SK-N-SH treated with all-trans-retinoic acid at 6 μM for 48 hours (cell line): ENCODE data around the gene SURF2.

Experiments
- ATAC-seq: fragments of 200-7000 bp; cut with Tn5 transposase; 3 replicates; pipeline ENCODE4 v1.9.1; 2020; ENCODE audit warnings: mild to moderate bottlenecking, moderate library complexity
- ARNTL ChIP-seq: fragments of 450-650 bp; formaldehyde crosslinking; IDR thresholded peaks from 2 replicates; pipeline ENCODE4 v1.5.0; 2020; ENCODE audit warnings: low read depth, mild to moderate bottlenecking, moderate library complexity, borderline replicate concordance
- BACH2 ChIP-seq: fragments of 250-450 bp; sonication (Bioruptor Pico); IDR thresholded peaks from 2 replicates; pipeline ENCODE4 v1.9.0; 2021; ENCODE audit warnings: mild to moderate bottlenecking, borderline replicate concordance
- CSDC2 ChIP-seq: fragments of 250-450 bp; sonication (Bioruptor Pico); IDR thresholded peaks from 2 replicates; pipeline ENCODE4 v1.5.0; 2020; ENCODE audit warnings: mild to moderate bottlenecking, moderate library complexity
- ESRRG ChIP-seq: fragments of 250-450 bp; sonication (Bioruptor Pico); IDR thresholded peaks from 2 replicates; pipeline ENCODE4 v1.6.1; 2021; ENCODE audit warnings: mild to moderate bottlenecking
- GLIS3 ChIP-seq: fragments of 250-450 bp; sonication (Bioruptor Pico); IDR thresholded peaks from 2 replicates; pipeline ENCODE4 v1.5.0; 2020; ENCODE audit warnings: mild to moderate bottlenecking, moderate library complexity
- ISL1 ChIP-seq: fragments of 250-450 bp; sonication (Bioruptor Pico); IDR thresholded peaks from 2 replicates; pipeline ENCODE4 v2.1.2; 2022; ENCODE audit warnings: mild to moderate bottlenecking, moderate library complexity
- OSR1 ChIP-seq: fragments of 250-450 bp; sonication (Bioruptor Pico); IDR thresholded peaks from 2 replicates; pipeline ENCODE4 v1.8.0; 2022; ENCODE audit warnings: moderate library complexity, mild to moderate bottlenecking, inconsistent platforms
- PPARA ChIP-seq: fragments of 250-450 bp; sonication (Bioruptor Pico); IDR thresholded peaks from 2 replicates; pipeline ENCODE4 v1.5.0; 2020; ENCODE audit warnings: mild to moderate bottlenecking, borderline replicate concordance
- RARB ChIP-seq: fragments of 250-450 bp; sonication (Bioruptor Pico); IDR thresholded peaks from 2 replicates; pipeline ENCODE4 v1.8.0; 2021; ENCODE audit warnings: mild to moderate bottlenecking, moderate library complexity
- SNAI2 ChIP-seq: fragments of 250-450 bp; sonication (Bioruptor Pico); IDR thresholded peaks from 2 replicates; pipeline ENCODE4 v1.5.0; 2020; ENCODE audit warnings: mild to moderate bottlenecking, moderate library complexity
- TCF4 ChIP-seq: fragments of 250-450 bp; sonication (Bioruptor Pico); IDR thresholded peaks from 2 replicates; pipeline ENCODE4 v1.8.0; 2021; ENCODE audit warnings: mild to moderate bottlenecking, moderate library complexity, borderline replicate concordance
- TOX ChIP-seq: fragments of 250-450 bp; sonication (Bioruptor Pico); IDR thresholded peaks from 2 replicates; pipeline ENCODE4 v1.8.0; 2021; ENCODE audit warnings: mild to moderate bottlenecking, moderate library complexity, borderline replicate concordance
- ZC3H10 ChIP-seq: fragments of 250-450 bp; sonication (Bioruptor Pico); IDR thresholded peaks from 2 replicates; pipeline ENCODE4 v1.5.1; 2021; ENCODE audit warnings: mild to moderate bottlenecking, moderate library complexity
- ZFP30 ChIP-seq: fragments of 450-650 bp; formaldehyde crosslinking; IDR thresholded peaks from 2 replicates; pipeline ENCODE4 v1.5.0; 2022; ENCODE audit warnings: mild to moderate bottlenecking, moderate library complexity
- ZNF565 ChIP-seq: fragments of 450-650 bp; formaldehyde crosslinking; conservative IDR thresholded peaks from 2 replicates; pipeline ENCODE4 v1.5.0; 2020; ENCODE audit warnings: low read depth, mild to moderate bottlenecking, moderate library complexity
- ZNF70 ChIP-seq: fragments of 450-650 bp; formaldehyde crosslinking; IDR thresholded peaks from 2 replicates; pipeline ENCODE4 v1.5.0; 2020; ENCODE audit warnings: mild to moderate bottlenecking, moderate library complexity
- ZNF8 ChIP-seq: fragments of 450-650 bp; formaldehyde crosslinking; IDR thresholded peaks from 2 replicates; pipeline ENCODE4 v1.5.0; 2020; ENCODE audit warnings: mild to moderate bottlenecking, moderate library complexity
- TF ChIP-seq, protein P1 (sequence below): fragments of 250-450 bp; sonication (Bioruptor Pico); IDR thresholded peaks from 2 replicates; pipeline ENCODE4 v1.8.0; 2020; ENCODE audit warnings: mild to moderate bottlenecking, moderate library complexity, borderline replicate concordance
- TF ChIP-seq, protein P2 (sequence below): fragments of 250-450 bp; sonication (Bioruptor Pico); IDR thresholded peaks from 2 replicates; pipeline ENCODE4 v1.8.0; 2021; ENCODE audit warnings: low read depth, mild to moderate bottlenecking, moderate library complexity, borderline replicate concordance
- TF ChIP-seq, protein P3 (sequence below): fragments of 250-450 bp; sonication (Bioruptor Pico); IDR thresholded peaks from 2 replicates; pipeline ENCODE4 v1.5.1; 2021; ENCODE audit warnings: mild to moderate bottlenecking, moderate library complexity
- TF ChIP-seq, protein P4 (sequence below): fragments of 250-450 bp; sonication (Bioruptor Pico); IDR thresholded peaks from 2 replicates; pipeline ENCODE4 v1.5.0; 2020; ENCODE audit warnings: mild to moderate bottlenecking, moderate library complexity
- TF ChIP-seq, protein P5 (sequence below): fragments of 250-450 bp; sonication (Bioruptor Pico); IDR thresholded peaks from 2 replicates; pipeline ENCODE4 v1.5.1; 2020; ENCODE audit warnings: low read depth, mild to moderate bottlenecking, moderate library complexity

The SURF2 gene

DNA sequence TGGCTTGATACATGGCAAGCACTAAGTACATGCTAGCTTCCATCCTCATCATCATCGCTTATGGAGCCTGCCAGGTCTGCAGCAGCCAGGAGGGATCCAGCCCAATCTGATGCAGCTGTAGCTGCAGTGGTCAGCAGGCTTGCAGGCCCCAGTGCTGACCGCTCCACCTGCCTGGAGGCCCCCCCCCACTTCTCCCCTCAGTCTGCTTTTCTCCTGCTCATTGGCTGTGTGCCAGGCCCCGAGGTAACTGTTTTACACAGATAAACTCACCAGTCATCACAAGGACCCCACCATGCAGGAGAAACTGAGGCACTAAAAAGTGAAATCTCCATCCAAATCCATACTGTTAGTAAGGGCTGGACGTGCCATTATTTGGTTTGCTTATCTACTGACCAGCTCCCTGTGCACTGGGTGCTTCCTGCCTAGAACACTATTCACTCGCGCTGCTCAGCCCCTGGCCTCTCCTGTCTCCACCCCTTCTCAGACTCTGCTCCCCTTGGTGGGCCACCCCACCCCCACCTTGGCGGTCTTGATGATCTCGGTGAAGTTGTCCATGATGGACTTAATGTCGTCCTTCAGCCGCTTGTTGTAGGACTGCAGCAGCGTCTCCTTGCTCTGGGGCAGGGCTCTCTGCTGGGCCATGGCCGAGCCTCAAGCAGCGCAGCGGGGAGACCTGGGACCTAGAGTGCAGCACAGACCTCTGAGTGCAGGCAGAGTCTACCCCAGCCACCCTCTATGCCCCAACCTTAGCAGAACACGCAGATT is 10.1 kb upstream of the SURF2 start:
- ATAC-seq = no peak
- TF ChIP-seq GLIS3 (CRISPR knock-in tag) = no peak
- TF ChIP-seq, protein P1, sequence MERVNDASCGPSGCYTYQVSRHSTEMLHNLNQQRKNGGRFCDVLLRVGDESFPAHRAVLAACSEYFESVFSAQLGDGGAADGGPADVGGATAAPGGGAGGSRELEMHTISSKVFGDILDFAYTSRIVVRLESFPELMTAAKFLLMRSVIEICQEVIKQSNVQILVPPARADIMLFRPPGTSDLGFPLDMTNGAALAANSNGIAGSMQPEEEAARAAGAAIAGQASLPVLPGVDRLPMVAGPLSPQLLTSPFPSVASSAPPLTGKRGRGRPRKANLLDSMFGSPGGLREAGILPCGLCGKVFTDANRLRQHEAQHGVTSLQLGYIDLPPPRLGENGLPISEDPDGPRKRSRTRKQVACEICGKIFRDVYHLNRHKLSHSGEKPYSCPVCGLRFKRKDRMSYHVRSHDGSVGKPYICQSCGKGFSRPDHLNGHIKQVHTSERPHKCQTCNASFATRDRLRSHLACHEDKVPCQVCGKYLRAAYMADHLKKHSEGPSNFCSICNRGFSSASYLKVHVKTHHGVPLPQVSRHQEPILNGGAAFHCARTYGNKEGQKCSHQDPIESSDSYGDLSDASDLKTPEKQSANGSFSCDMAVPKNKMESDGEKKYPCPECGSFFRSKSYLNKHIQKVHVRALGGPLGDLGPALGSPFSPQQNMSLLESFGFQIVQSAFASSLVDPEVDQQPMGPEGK (CRISPR knock-in tag) = no peak
- TF ChIP-seq, protein P2, sequence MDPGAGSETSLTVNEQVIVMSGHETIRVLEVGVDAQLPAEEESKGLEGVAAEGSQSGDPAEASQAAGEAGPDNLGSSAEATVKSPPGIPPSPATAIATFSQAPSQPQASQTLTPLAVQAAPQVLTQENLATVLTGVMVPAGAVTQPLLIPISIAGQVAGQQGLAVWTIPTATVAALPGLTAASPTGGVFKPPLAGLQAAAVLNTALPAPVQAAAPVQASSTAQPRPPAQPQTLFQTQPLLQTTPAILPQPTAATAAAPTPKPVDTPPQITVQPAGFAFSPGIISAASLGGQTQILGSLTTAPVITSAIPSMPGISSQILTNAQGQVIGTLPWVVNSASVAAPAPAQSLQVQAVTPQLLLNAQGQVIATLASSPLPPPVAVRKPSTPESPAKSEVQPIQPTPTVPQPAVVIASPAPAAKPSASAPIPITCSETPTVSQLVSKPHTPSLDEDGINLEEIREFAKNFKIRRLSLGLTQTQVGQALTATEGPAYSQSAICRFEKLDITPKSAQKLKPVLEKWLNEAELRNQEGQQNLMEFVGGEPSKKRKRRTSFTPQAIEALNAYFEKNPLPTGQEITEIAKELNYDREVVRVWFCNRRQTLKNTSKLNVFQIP (CRISPR knock-in tag) = no peak
- no peak for TF ChIP-seq ISL1 (CRISPR knock-in tag)
- TF ChIP-seq, protein P3, sequence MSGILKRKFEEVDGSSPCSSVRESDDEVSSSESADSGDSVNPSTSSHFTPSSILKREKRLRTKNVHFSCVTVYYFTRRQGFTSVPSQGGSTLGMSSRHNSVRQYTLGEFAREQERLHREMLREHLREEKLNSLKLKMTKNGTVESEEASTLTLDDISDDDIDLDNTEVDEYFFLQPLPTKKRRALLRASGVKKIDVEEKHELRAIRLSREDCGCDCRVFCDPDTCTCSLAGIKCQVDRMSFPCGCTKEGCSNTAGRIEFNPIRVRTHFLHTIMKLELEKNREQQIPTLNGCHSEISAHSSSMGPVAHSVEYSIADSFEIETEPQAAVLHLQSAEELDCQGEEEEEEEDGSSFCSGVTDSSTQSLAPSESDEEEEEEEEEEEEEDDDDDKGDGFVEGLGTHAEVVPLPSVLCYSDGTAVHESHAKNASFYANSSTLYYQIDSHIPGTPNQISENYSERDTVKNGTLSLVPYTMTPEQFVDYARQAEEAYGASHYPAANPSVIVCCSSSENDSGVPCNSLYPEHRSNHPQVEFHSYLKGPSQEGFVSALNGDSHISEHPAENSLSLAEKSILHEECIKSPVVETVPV (CRISPR knock-in tag) = no peak
- no peak for TF ChIP-seq ZC3H10 (CRISPR knock-in tag)
- TF ChIP-seq PPARA = no peak
- TF ChIP-seq ESRRG (CRISPR knock-in tag) = no peak
- no peak for TF ChIP-seq TOX
- TF ChIP-seq TCF4 = no peak
- no peak for TF ChIP-seq ZNF70
- TF ChIP-seq OSR1 (CRISPR knock-in tag) = no peak
- no peak for TF ChIP-seq CSDC2 (CRISPR knock-in tag)
- TF ChIP-seq, protein P4, sequence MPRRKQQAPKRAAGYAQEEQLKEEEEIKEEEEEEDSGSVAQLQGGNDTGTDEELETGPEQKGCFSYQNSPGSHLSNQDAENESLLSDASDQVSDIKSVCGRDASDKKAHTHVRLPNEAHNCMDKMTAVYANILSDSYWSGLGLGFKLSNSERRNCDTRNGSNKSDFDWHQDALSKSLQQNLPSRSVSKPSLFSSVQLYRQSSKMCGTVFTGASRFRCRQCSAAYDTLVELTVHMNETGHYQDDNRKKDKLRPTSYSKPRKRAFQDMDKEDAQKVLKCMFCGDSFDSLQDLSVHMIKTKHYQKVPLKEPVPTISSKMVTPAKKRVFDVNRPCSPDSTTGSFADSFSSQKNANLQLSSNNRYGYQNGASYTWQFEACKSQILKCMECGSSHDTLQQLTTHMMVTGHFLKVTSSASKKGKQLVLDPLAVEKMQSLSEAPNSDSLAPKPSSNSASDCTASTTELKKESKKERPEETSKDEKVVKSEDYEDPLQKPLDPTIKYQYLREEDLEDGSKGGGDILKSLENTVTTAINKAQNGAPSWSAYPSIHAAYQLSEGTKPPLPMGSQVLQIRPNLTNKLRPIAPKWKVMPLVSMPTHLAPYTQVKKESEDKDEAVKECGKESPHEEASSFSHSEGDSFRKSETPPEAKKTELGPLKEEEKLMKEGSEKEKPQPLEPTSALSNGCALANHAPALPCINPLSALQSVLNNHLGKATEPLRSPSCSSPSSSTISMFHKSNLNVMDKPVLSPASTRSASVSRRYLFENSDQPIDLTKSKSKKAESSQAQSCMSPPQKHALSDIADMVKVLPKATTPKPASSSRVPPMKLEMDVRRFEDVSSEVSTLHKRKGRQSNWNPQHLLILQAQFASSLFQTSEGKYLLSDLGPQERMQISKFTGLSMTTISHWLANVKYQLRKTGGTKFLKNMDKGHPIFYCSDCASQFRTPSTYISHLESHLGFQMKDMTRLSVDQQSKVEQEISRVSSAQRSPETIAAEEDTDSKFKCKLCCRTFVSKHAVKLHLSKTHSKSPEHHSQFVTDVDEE = no peak
- TF ChIP-seq, protein P5, sequence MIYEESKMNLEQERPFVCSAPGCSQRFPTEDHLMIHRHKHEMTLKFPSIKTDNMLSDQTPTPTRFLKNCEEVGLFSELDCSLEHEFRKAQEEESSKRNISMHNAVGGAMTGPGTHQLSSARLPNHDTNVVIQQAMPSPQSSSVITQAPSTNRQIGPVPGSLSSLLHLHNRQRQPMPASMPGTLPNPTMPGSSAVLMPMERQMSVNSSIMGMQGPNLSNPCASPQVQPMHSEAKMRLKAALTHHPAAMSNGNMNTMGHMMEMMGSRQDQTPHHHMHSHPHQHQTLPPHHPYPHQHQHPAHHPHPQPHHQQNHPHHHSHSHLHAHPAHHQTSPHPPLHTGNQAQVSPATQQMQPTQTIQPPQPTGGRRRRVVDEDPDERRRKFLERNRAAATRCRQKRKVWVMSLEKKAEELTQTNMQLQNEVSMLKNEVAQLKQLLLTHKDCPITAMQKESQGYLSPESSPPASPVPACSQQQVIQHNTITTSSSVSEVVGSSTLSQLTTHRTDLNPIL (CRISPR knock-in tag) = no peak
- no peak for TF ChIP-seq ZFP30 (CRISPR knock-in tag)
- TF ChIP-seq BACH2 = no peak
- TF ChIP-seq ZNF8 = no peak
- TF ChIP-seq SNAI2 = no peak

DNA sequence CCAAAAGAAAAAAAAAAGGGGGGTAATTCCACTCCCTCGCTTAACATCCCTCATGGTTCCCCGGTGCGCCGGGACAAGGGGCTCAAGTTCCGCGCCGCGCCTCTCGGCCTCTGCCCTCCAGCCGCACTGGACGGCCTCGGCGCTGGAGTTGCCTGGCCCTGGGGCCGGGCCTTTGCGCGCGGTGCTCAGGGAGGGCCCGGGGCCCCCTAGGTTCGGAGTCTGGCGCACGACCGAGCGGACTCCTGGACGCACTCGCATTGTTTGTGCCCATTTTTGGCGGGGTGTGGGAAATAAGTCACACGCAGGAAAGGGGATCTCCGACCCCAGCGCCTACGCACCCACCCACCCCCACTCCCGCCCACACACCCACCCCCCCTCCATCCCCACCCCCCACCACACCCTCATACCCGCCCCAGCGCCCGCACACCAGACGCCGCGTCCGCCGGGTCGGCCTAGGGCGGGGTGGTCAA is 8.8 kb upstream of the SURF2 start:
- ATAC-seq = peak; percentile 73
- TF ChIP-seq ZNF565 = no peak
- no peak for TF ChIP-seq ARNTL (CRISPR knock-in tag)
- no peak for TF ChIP-seq ZNF8
- TF ChIP-seq ZC3H10 (CRISPR knock-in tag) = no peak
- TF ChIP-seq ZFP30 (CRISPR knock-in tag) = no peak
- TF ChIP-seq RARB (CRISPR knock-in tag) = no peak
- no peak for TF ChIP-seq GLIS3 (CRISPR knock-in tag)
- TF ChIP-seq TOX = no peak
- no peak for TF ChIP-seq PPARA
- TF ChIP-seq SNAI2 = no peak
- TF ChIP-seq, protein P1 (CRISPR knock-in tag) = no peak
- TF ChIP-seq, protein P3 (CRISPR knock-in tag) = no peak
- no peak for TF ChIP-seq TCF4
